Astrocyte (in vitro differentiated cells and primary cell): ENCODE measurements around the gene SP3. TPM values are rescaled to one million over a fixed set of nuclear protein-coding genes. Genes with fewer than 3 reads are reported as not detected.

ENCODE experiments used
- DNase-seq: peaks from one replicate; pipeline ENCODE4 v3.0.0-alpha.2; 2010; ENCODE audit warnings: low read depth
- FAIRE-seq: peaks from 2 replicates; lab custom pipeline; 2011; peaks lifted over from hg19 to GRCh38; lab: Jason Lieb, UNC
- H2AFZ ChIP-seq: 2 replicates; pipeline ENCODE4 v1.6.0; 2012; ENCODE audit warnings: low read depth, low read length, inconsistent platforms
- H3K27ac ChIP-seq: 2 replicates; pipeline ENCODE4 v1.5.1; 2011; ENCODE audit warnings: low read depth, low read length, inconsistent platforms
- H3K27me3 ChIP-seq: 2 replicates; pipeline ENCODE4 v1.6.0; 2011; ENCODE audit warnings: low read length, inconsistent platforms; ENCODE audit not compliant: insufficient read depth
- H3K36me3 ChIP-seq: 2 replicates; pipeline ENCODE4 v1.5.1; 2011; ENCODE audit warnings: low read length, inconsistent platforms; ENCODE audit not compliant: insufficient read depth
- H3K4me1 ChIP-seq: 2 replicates; pipeline ENCODE4 v1.5.1; 2011; ENCODE audit warnings: low read length, inconsistent platforms; ENCODE audit not compliant: insufficient read depth
- H3K4me2 ChIP-seq: 2 replicates; pipeline ENCODE4 v1.6.0; 2012; ENCODE audit warnings: low read length, inconsistent platforms
- H3K4me3 ChIP-seq: 2 replicates; pipeline ENCODE4 v1.5.1; 2011; ENCODE audit warnings: low read depth, mild to moderate bottlenecking, low read length, inconsistent platforms; ENCODE audit not compliant: insufficient read depth
- H3K79me2 ChIP-seq: 2 replicates; pipeline ENCODE4 v1.6.0; 2012; ENCODE audit warnings: mild to moderate bottlenecking, low read length, inconsistent platforms; ENCODE audit not compliant: insufficient read depth
- H3K9ac ChIP-seq: 2 replicates; pipeline ENCODE4 v1.6.0; 2012; ENCODE audit warnings: mild to moderate bottlenecking, low read length, inconsistent platforms
- H3K9me3 ChIP-seq: 2 replicates; pipeline ENCODE4 v1.5.1; 2012; ENCODE audit warnings: low read depth, mild to moderate bottlenecking, low read length, inconsistent platforms; ENCODE audit not compliant: insufficient read depth
- H4K20me1 ChIP-seq: 2 replicates; pipeline ENCODE4 v1.6.0; 2012; ENCODE audit warnings: low read length, inconsistent platforms; ENCODE audit not compliant: insufficient read depth
- H3K27ac Mint-ChIP-seq: one replicate; pipeline ENCODE4 v1.8.0; 2021; ENCODE audit warnings: mild to moderate bottlenecking, mixed read lengths; ENCODE audit not compliant: unreplicated experiment
- H3K27me3 Mint-ChIP-seq: one replicate; pipeline ENCODE4 v1.8.0; 2021; ENCODE audit warnings: low read depth, mixed read lengths; ENCODE audit not compliant: unreplicated experiment
- H3K36me3 Mint-ChIP-seq: one replicate; pipeline ENCODE4 v1.8.0; 2021; ENCODE audit warnings: low read depth, mixed read lengths; ENCODE audit not compliant: unreplicated experiment
- H3K4me1 Mint-ChIP-seq: one replicate; pipeline ENCODE4 v1.8.0; 2021; ENCODE audit warnings: low read depth, mixed read lengths; ENCODE audit not compliant: unreplicated experiment
- H3K4me3 Mint-ChIP-seq: one replicate; pipeline ENCODE4 v1.8.0; 2021; ENCODE audit warnings: mild to moderate bottlenecking, moderate library complexity, mixed read lengths; ENCODE audit not compliant: unreplicated experiment
- H3K9me3 Mint-ChIP-seq: one replicate; pipeline ENCODE4 v1.8.0; 2021; ENCODE audit warnings: mild to moderate bottlenecking, mixed read lengths; ENCODE audit not compliant: unreplicated experiment
- EZH2 ChIP-seq: IDR thresholded peaks from 2 replicates; pipeline ENCODE4 v1.6.1; 2012; ENCODE audit warnings: mild to moderate bottlenecking, low read length, inconsistent platforms; ENCODE audit not compliant: insufficient read depth
- total RNA-seq: library from RNA; stranded (reverse); gene quantifications from 2 replicates; pipeline ENCODE4 v1.2.1, GENCODE V29; 2021
- TF ChIP-seq, protein P1 (sequence below): IDR thresholded peaks from 2 replicates; pipeline ENCODE4 v1.5.1; 2011; ENCODE audit warnings: low read depth, mild to moderate bottlenecking, inconsistent platforms, low read length, moderate library complexity; ENCODE audit not compliant: insufficient read depth

Gene SP3
- total RNA-seq, 1 donor from 2014 or later, result 59.6 TPM

DNA sequence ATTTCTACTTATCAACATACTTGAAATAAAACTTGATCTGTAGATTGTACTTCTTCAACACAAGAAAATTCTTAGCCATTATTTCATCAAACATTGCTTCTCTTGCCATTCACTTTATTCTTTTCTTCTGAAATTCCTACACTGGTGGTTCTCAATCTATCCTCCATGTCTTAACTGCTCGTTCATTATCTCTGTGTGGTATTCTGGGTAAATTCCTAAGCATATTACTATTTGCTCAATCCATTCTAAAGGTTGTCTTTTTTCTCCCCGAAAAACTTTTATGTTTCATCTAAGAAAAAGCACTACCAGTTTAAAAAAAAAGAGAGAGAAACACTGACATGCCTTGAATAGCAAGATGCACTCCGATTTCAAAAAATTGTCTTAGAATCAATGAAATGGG lies 18.0 kb downstream of the SP3 start:
- no peak overlapping the region for H3K4me3 ChIP-seq
- peaks cover 30% of the 10 kb centered on the region for H3K4me1 Mint-ChIP-seq
- H3K36me3 ChIP-seq, result no peaks in the 10 kb centered on the region
- peak overlapping the region; percentile 56 for H3K4me2 ChIP-seq
- peak overlapping the region; percentile 44 for H3K27ac Mint-ChIP-seq
- FAIRE-seq, result peak; percentile 66
- H2AFZ ChIP-seq, result no peak overlapping the region
- H3K27me3 Mint-ChIP-seq, result no peaks in the 10 kb centered on the region
- H3K9me3 Mint-ChIP-seq, result no peaks in the 10 kb centered on the region
- H3K9ac ChIP-seq, result peak overlapping the region; percentile 8
- DNase-seq, result peak; percentile 66
- H3K27ac ChIP-seq, result no peak overlapping the region
- H4K20me1 ChIP-seq, result peaks cover 85% of the 10 kb centered on the region
- H3K27me3 ChIP-seq, result no peaks in the 10 kb centered on the region
- no peak for TF ChIP-seq EZH2
- H3K36me3 Mint-ChIP-seq, result peaks cover 3% of the 10 kb centered on the region
- peaks cover 22% of the 10 kb centered on the region for H3K4me1 ChIP-seq
- H3K9me3 ChIP-seq, result no peaks in the 10 kb centered on the region
- no peak overlapping the region for H3K4me3 Mint-ChIP-seq
- peaks cover 100% of the 10 kb centered on the region for H3K79me2 ChIP-seq

DNA sequence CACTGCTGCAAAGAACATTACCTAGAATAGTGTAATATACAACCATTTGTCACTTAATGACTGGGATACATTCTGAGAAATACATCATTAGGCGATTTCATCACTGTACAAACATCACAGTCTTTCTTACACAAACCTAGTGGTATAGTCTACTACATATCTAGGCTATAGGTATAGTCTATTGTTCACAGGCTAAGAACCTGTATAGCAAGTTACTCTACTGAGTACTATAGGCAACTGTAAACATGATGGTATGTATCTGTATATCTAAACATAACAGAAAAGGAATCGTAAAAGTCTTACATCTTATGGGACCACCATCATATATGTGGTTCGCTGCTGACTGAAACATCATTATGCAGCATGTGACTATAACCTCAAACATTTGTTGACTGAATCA lies 21.4 kb downstream of the SP3 start:
- Mint-ChIP-seq H3K27me3 (no peaks in the 10 kb centered on the region), H3K4me1 (peaks cover 37% of the 10 kb centered on the region), H3K9me3 (no peaks in the 10 kb centered on the region), H3K36me3 (peaks cover 2% of the 10 kb centered on the region), H3K4me3 (no peak overlapping the region), H3K27ac (no peak overlapping the region)
- no peaks in the 10 kb centered on the region for H3K36me3 ChIP-seq
- no peaks in the 10 kb centered on the region for H3K9me3 ChIP-seq
- H4K20me1 ChIP-seq, result peaks cover 85% of the 10 kb centered on the region
- peak overlapping the region; percentile 3 for H3K27ac ChIP-seq
- H3K4me1 ChIP-seq, result peaks cover 32% of the 10 kb centered on the region
- DNase-seq, result no peak
- no peaks in the 10 kb centered on the region for H3K27me3 ChIP-seq
- no peak overlapping the region for H3K9ac ChIP-seq
- H3K79me2 ChIP-seq, result peaks cover 100% of the 10 kb centered on the region
- H2AFZ ChIP-seq, result no peak overlapping the region
- no peak overlapping the region for H3K4me2 ChIP-seq
- no peak for TF ChIP-seq EZH2
- TF ChIP-seq, protein P1, sequence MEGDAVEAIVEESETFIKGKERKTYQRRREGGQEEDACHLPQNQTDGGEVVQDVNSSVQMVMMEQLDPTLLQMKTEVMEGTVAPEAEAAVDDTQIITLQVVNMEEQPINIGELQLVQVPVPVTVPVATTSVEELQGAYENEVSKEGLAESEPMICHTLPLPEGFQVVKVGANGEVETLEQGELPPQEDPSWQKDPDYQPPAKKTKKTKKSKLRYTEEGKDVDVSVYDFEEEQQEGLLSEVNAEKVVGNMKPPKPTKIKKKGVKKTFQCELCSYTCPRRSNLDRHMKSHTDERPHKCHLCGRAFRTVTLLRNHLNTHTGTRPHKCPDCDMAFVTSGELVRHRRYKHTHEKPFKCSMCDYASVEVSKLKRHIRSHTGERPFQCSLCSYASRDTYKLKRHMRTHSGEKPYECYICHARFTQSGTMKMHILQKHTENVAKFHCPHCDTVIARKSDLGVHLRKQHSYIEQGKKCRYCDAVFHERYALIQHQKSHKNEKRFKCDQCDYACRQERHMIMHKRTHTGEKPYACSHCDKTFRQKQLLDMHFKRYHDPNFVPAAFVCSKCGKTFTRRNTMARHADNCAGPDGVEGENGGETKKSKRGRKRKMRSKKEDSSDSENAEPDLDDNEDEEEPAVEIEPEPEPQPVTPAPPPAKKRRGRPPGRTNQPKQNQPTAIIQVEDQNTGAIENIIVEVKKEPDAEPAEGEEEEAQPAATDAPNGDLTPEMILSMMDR, result no peak
- FAIRE-seq, result no peak
- no peak overlapping the region for H3K4me3 ChIP-seq

DNA sequence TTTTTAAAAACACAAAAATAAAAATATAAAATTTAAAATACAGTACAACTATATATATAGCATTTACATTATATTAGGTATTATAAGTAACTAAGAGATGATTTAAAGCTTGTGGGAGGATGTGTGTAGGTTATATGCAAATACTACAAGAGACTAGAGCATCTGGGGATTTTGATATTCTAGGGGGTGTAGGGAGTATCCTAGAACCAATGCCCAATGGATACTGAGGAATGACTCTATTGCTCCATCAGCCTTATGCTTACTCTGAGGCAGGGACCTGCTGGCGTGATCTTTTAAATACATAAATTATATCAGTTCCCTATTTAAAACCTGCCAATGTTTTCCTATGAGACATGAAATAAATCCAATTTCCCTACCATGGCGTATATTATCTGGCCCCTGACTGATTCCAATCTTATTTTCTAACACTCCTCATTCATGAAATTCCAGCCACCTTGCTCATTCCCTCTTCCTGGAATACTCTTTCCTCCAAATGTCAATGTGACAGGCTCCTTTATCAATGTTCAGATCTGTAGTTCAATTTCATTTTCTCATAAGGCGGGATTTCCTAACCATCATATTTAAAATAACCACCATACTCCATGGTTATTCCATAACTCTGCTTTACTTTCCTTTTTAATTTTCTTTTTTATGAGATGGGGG lies 22.2 kb downstream of the SP3 start:
- no peaks in the 10 kb centered on the region for H3K27me3 Mint-ChIP-seq
- no peak overlapping the region for H3K27ac Mint-ChIP-seq
- Histone ChIP-seq H3K27me3 (no peaks in the 10 kb centered on the region), H3K4me1 (peaks cover 27% of the 10 kb centered on the region), H2AFZ (no peak overlapping the region), H3K4me3 (no peak overlapping the region), H3K4me2 (peak overlapping the region; percentile 25), H3K9me3 (no peaks in the 10 kb centered on the region), H3K9ac (no peak overlapping the region), H3K79me2 (peaks cover 100% of the 10 kb centered on the region), H4K20me1 (peaks cover 88% of the 10 kb centered on the region), H3K36me3 (no peaks in the 10 kb centered on the region), H3K27ac (no peak overlapping the region)
- FAIRE-seq, result no peak
- TF ChIP-seq, protein P1, result no peak
- no peak for TF ChIP-seq EZH2
- H3K4me1 Mint-ChIP-seq, result peaks cover 35% of the 10 kb centered on the region
- peak; percentile 41 for DNase-seq
- H3K4me3 Mint-ChIP-seq, result no peak overlapping the region
- no peaks in the 10 kb centered on the region for H3K9me3 Mint-ChIP-seq
- peaks cover 2% of the 10 kb centered on the region for H3K36me3 Mint-ChIP-seq
